Ishikawa (cell line): ENCODE data around the gene ANKFY1.

Source experiments
- CEBPB ChIP-seq: IDR thresholded peaks from 2 replicates; pipeline ENCODE4 v1.6.1; 2012
- CREB1 ChIP-seq: IDR thresholded peaks from 2 replicates; pipeline ENCODE4 v1.6.1; 2012; ENCODE audit warnings: low read depth
- EGR1 ChIP-seq: IDR thresholded peaks from 2 replicates; pipeline ENCODE4 v1.6.1; 2012
- EP300 ChIP-seq: IDR thresholded peaks from 2 replicates; pipeline ENCODE4 v1.6.1; 2012; ENCODE audit warnings: borderline replicate concordance
- FOXM1 ChIP-seq: IDR thresholded peaks from 2 replicates; pipeline ENCODE4 v1.6.1; 2012; ENCODE audit warnings: low read depth, borderline replicate concordance
- MAX ChIP-seq: IDR thresholded peaks from 2 replicates; pipeline ENCODE4 v1.6.1; 2012
- NFIC ChIP-seq: IDR thresholded peaks from 2 replicates; pipeline ENCODE4 v1.6.1; 2012
- RAD21 ChIP-seq: IDR thresholded peaks from 2 replicates; pipeline ENCODE4 v1.6.1; 2012; ENCODE audit warnings: low read depth
- REST ChIP-seq: IDR thresholded peaks from 2 replicates; pipeline ENCODE4 v1.6.1; 2012; ENCODE audit warnings: low read depth, mild to moderate bottlenecking
- TAF1 ChIP-seq: IDR thresholded peaks from 2 replicates; pipeline ENCODE4 v1.6.1; 2012; ENCODE audit warnings: low read depth, mild to moderate bottlenecking
- TCF12 ChIP-seq: IDR thresholded peaks from 2 replicates; pipeline ENCODE4 v1.6.1; 2012; ENCODE audit warnings: low read depth
- TEAD4 ChIP-seq: IDR thresholded peaks from 2 replicates; pipeline ENCODE4 v1.6.1; 2012
- USF1 ChIP-seq: IDR thresholded peaks from 2 replicates; pipeline ENCODE4 v1.6.1; 2012
- YY1 ChIP-seq: IDR thresholded peaks from 2 replicates; pipeline ENCODE4 v1.6.1; 2012; ENCODE audit warnings: low read depth
- ZBTB7A ChIP-seq: IDR thresholded peaks from 2 replicates; pipeline ENCODE4 v1.6.1; 2012; ENCODE audit warnings: low read depth

Gene ANKFY1

GRCh38 chr17:4263282-4264215 lies at the start of gene ANKFY1:
Gene ANKFY1, minus strand, starts transcription at chr17:4263979. Its CDS starts 38 bp downstream, at chr17:4263941.
- TF ChIP-seq YY1 = peak; percentile 96
- peak; percentile 92 for TF ChIP-seq TAF1
- TF ChIP-seq MAX = peak; percentile 70
- no peak for TF ChIP-seq CREB1

- TF ChIP-seq MAX = no peak
- TF ChIP-seq YY1 = no peak
- TF ChIP-seq CEBPB = no peak
- no peak for TF ChIP-seq TEAD4
- TF ChIP-seq REST = no peak
- TF ChIP-seq NFIC = no peak
- no peak for TF ChIP-seq EP300
Measured at GRCh38 chr17:4310354-4311060, 46.7 kb upstream of the ANKFY1 start.

- no peak for TF ChIP-seq CREB1
- TF ChIP-seq MAX = no peak
- TF ChIP-seq CEBPB = no peak
- TF ChIP-seq EGR1 = no peak
- no peak for TF ChIP-seq TCF12
- no peak for TF ChIP-seq USF1
- no peak for TF ChIP-seq REST
- TF ChIP-seq YY1 = no peak
- TF ChIP-seq TEAD4 = no peak
- no peak for TF ChIP-seq ZBTB7A
- TF ChIP-seq TAF1 = no peak
- TF ChIP-seq FOXM1 = no peak
Measured at GRCh38 chr17:4309897-4310296, 46.1 kb upstream of the ANKFY1 start.

GRCh38 chr17:4307179-4307930 lies 43.6 kb upstream of the ANKFY1 start:
- TF ChIP-seq TEAD4 (no peak), CREB1 (no peak), EP300 (no peak), MAX (no peak), EGR1 (no peak), TCF12 (no peak), FOXM1 (no peak), TAF1 (no peak), NFIC (no peak), CEBPB (no peak), USF1 (no peak), ZBTB7A (no peak), REST (no peak), RAD21 (no peak), YY1 (no peak)
